Measurements from ENCODE around the gene AR.

AR gene

DNA sequence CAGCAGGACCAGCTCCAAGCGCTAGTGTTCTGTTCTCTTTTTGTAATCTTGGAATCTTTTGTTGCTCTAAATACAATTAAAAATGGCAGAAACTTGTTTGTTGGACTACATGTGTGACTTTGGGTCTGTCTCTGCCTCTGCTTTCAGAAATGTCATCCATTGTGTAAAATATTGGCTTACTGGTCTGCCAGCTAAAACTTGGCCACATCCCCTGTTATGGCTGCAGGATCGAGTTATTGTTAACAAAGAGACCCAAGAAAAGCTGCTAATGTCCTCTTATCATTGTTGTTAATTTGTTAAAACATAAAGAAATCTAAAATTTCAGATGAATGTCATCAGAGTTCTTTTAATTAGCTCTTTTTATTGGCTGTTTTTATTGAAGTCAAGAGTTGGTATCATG, 186.5 kb downstream of the AR start:
- no peak for DNase-seq

DNA sequence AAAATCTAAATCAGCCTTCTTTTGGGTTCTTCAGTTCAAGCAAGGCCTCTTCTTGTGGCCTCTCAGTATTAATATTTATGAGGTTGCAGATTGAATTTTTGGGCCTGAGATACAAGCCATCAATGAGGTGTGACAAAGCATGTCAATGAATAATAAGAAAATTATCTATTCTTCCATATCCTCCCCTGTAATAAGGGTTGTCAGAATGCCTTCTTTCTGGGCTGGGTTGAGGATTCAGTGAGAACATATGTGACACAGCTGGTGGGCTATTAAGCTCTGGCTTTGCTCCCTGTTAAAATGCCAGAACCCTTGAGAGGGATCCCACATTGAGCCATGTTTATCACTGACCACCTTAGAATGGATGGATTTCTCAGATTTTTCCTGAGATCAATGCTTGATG, 187.2 kb downstream of the AR start:
- no peak for DNase-seq

DNA sequence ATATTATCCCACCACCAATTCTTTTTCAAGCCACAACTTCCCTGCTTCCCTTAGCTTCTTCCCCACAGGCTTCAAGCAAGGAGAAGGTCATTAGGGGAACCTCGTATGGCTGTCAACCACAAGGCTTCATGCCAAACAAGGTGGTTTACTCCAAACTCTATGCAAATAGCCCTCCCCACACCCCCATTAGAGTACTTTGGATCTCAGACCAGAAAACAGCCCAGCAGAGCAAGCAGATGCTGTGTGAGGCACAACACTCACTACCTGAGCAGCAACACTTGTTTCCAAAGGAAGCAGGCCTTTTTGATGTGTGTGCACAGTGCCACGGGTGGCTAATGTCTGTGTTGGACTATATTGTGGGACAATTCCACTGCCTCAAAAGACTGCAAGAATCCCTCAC, 189.0 kb downstream of the AR start:
- DNase-seq: no peak

GRCh38 chrX:67734111-67734753, 190.4 kb downstream of the AR start:
- no peak for DNase-seq

- DNase-seq: no peak
Observed at GRCh38 chrX:67749536-67749935, 205.7 kb downstream of the AR start.

GRCh38 chrX:67750694-67751093, 206.9 kb downstream of the AR start:
- DNase-seq: no peak

- DNase-seq: no peak
Observed at GRCh38 chrX:67759018-67759417, 215.2 kb downstream of the AR start.

DNA sequence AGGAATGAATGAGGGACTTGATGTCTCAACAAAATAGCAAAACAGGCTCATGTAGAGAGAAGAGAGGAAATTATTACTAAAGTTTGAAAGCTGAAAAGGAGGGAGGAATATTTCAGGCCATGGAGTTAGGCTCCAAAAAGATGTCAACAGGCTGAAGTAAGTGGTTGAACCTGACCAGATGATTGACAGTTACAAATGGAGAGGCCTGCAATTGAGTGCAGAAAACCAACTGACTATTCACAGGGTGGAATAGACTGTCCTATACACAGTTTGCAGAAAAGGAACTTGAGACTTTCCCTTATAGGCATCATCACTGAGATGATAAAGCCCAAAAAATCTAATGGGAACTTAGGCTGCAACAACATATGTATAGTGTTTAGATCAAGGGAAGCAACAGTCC, 233.3 kb downstream of the AR start:
- DNase-seq: no peak

GRCh38 chrX:67779099-67779498, 235.3 kb downstream of the AR start:
- no peak for DNase-seq

Measured in NCI-H510A treated with DMSO at 0.1 percent for 48 hours (cell line).